ENCODE data around the gene ZSWIM5.
"Not testable (repeated sequence)": the region's sequence is repeated elsewhere in the genome, so short reads cannot be mapped to it uniquely, and the experiment has no call there.

Gene ZSWIM5

DNA sequence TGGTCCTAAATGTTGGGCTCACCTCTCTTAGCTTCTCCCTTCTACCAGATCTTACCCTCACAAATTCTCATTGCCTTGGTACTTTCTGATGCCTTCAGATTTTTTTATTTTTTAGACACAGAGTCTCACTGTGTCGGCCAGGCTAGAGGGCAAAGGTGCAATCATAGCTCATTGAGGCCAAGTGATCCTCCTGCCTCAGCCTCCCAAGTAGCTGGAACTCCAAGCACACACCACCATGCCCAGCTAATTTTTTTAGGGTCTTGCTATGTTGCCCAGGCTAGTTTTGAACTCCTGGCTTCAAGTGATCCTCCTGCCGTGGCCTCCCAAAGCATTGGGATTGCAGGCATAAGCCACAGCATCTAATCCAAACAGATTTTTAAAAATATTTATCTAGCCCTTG, 69.4 kb downstream of the ZSWIM5 start:
- DNase-seq (ENCODE audit: low read depth) = no peak

DNA sequence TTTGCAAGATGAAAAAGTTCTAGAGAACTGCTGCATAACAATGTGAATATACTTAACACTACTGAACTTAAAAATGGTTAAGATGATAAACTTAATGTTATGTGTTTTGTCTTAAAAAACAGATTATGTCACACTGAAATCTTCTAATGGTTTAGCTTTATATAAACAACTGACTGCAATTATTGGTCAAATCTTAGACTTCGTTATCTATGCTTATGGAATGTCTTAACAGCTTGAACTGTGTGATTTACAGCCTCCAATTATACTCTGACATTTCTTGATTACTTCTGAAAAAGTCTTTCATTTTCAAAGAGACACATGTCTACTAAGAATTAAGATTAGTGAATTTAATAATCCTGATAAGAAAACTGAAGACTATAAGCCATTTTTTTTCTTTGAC, 71.1 kb downstream of the ZSWIM5 start:
- no peak for DNase-seq (ENCODE audit: low read depth)

DNA sequence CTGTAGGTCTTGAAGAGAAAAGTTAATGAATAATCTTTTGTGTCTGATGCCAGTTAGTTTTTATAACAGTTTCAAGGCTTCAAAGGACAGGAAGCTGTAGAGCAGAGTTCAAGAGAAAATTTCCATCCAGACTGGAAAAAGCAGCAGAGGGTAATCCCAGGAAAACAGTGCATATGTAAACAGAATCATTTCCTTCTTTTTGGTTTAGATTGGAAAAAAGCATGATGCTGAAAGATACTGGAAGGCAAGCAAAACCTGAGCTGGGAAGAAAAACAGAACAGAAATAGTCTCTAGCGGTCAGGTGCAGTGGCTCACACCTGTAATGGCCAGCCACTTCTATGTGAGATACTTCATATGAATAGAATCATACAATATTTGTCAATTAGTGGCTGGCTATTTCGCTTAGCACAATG, 71.9 kb downstream of the ZSWIM5 start:
- DNase-seq (ENCODE audit: low read depth) = no peak

DNA sequence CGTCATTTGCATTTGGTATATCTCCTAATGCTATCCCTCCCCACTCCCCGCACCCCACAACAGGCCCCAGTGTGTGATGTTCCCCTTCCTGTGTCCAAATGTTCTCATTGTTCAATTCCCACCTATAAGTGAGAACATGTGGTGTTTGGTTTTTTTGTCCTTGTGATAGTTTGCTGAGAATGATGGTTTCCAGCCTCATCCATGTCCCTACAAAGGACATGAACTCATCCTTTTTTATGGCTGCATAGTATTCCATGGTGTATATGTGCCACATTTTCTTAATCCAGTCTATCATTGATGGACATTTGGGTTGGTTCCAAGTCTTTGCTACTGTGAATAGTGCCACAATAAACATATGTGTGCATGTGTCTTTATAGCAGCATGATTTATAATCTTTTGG, 73.7 kb downstream of the ZSWIM5 start:
- DNase-seq (ENCODE audit: low read depth) = not testable (repeated sequence)

DNA sequence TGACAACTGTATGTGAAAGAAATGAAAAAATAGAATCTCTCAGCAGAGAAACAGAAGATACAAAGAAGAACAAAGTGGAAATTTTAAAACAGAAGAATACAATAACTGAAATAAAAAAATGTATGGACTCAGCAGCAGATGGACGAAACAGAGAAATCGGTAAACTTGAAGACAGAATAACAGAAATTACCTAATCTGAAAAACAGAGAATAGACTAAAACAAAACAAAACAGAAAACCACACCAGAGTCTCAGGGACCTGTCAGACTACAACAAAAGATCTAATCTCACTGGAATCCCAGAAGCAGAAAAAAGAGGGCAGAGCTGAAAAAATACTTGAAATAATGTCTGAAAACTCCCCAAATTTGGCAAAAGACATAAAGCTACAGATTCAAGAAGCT, 83.0 kb downstream of the ZSWIM5 start:
- no peak for DNase-seq (ENCODE audit: low read depth)

DNA sequence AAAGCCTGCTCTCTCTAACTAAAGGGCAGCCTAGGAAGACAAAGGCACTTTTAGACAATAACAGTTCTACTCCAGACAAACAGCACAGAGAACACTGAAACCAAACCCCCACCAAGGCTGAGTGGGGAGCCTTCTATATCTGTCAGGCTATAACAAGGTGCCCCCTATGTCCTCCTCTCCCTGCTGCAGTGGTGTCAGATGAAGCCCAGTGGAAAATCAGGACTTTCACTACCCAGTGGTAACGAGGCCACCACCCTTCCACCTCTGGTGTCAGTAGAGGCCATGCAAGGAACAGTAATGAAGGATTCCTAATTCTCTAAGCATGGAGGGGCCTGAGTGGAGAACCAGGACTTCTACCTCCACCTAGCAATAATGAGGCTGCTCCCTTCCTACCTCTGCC, 83.7 kb downstream of the ZSWIM5 start:
- DNase-seq (ENCODE audit: low read depth) = no peak

DNA sequence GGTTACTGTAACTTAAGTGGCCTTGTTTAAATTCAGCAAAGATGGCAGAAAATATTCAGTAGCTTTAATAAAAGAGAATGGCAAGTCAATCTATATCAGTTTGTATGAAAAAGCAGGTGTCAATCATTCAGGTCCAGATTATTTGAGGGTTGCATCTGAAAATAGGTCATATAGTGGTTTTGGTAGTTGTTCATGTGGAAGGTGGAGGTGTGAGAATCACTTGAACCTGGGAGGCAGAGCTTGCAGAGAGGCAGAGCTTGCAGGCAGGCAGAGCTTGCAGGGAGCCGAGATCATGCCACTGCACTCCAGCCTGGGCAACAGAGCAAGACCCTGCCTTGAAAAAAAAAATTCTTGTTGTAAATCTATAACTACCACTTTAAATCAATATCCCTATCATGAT, 88.6 kb downstream of the ZSWIM5 start:
- no peak for DNase-seq (ENCODE audit: low read depth)

DNA sequence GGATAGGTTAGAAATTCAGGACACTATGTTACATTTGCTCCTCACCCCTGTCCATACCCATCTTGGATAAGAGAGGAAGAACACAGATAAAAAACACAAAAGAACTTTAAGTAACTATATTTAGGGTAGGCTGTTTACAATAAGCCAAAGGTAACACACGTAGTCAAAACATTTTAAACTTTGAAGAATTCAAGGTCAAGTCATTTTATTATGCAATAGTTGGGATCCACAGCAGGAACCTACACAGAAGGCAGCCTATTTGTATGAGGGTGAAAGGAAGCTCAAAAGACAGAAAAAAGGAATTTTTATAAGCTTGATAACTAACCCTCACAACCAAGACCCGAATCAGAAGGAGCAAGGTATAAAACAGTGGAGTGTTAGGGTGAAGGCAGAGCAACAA, 89.6 kb downstream of the ZSWIM5 start:
- DNase-seq (ENCODE audit: low read depth) = no peak

DNA sequence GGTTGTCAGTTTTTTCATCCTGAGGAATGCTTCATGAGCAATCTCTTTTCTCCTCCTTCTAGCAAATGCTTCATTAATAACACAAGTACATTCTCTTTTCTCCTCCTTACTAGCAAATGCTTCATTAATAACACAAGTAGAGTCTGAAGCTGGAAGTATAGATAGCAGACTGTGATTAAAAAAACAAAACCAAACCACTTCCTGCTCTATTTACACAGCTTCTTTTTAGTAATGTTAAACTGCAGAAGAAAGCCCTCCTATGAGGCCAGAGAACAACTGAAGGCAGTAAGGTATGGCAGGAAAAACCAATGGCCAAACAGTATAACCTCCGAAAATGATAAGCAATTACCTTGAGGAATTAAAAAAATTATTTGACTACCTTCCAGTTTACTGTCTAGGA, 90.1 kb downstream of the ZSWIM5 start:
- no peak for DNase-seq (ENCODE audit: low read depth)

DNA sequence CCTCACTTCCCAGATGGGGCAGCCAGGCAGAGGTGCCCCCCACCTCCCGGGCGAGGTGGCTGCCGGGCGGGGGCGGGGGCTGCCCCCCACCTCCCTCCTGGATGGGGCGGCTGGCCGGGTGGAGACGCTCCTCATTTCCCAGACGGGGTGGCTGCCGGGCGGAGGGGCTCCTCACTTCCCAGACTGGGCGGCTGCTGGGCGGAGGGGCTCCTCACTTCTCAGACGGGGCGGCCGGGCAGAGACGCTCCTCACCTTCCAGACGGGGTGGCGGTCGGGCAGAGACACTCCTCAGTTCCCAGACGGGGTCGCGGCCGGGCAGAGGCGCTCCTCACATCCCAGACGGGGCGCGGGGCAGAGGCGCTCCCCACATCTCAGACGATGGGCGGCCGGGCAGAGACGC, 91.2 kb downstream of the ZSWIM5 start:
- not testable (repeated sequence) for DNase-seq (ENCODE audit: low read depth)

DNA sequence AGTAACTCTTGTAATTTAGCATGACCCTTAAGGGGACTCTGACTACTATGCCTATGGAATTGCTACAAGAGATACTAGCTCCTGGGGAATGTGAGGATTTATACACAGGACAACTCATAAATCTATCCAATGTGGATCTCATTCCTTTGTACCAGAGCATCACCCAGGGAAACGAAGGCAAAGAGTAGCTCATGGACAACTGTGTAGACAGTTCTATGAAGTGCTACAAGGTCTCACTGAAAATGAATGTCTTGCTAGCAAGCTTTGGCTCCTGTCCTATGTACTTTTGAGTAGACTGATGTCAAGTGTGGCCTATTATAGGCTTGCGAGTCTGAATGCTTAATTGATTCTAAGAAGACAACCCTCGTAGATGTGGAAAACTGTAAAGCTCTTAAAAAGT, 93.7 kb downstream of the ZSWIM5 start:
- no peak for DNase-seq (ENCODE audit: low read depth)

DNA sequence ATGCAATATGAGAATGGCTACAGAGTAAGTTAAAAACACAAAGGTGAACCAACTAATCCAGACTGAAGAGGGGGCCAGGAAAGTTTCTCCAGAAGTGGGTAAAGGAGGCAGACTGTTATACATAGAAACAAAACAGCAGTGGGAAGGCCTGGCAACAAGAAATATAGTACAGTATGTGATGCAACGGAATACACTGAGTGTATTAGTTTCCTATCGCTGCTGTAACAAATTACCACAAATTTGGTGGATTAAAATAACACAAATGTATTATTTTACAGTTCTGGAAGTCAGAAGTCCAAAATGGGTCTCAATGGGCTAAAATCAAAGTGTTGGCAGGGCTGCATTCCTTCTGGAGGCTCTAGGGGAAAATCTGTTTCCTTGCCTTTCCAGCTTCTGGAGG, 95.2 kb downstream of the ZSWIM5 start:
- no peak for DNase-seq (ENCODE audit: low read depth)

DNA sequence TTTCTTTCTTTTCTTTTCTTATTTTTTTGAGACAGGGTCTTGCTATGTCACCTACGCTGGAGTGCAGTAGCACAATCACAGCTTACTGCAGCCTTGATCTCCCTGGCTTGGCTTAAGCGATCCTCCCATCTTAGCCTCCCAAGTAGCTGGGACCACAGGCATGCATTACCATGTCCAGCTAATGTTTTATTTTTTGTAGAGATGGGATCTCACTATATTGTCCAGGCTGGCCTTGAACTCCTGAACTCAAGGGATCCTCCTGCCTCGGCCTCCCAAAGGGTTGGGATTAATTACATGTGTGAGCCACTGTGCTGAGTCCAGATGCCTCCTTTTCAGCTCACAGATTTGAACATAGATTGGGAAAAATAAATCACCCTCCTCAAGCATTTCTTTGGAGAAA, 98.6 kb downstream of the ZSWIM5 start:
- DNase-seq (ENCODE audit: low read depth) = no peak

DNA sequence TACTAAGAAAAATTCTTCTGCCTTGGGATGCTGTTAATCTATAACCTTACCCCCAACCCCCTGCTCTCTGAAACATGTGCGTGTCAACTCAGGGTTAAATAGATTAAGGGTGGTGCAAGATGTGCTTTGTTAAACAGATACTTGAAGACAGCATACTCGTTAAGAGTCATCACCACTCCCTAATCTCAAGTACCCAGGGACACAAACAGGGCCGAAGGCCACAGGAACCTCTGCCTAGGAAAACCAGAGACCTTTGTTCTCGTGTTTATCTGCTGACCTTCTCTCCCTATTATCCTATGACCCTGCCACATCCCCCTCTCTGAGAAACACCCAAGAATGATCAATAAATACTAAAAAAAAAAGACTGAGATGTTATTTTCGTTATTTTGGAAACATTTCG, 99.5 kb downstream of the ZSWIM5 start:
- not testable (repeated sequence) for DNase-seq (ENCODE audit: low read depth)

DNA sequence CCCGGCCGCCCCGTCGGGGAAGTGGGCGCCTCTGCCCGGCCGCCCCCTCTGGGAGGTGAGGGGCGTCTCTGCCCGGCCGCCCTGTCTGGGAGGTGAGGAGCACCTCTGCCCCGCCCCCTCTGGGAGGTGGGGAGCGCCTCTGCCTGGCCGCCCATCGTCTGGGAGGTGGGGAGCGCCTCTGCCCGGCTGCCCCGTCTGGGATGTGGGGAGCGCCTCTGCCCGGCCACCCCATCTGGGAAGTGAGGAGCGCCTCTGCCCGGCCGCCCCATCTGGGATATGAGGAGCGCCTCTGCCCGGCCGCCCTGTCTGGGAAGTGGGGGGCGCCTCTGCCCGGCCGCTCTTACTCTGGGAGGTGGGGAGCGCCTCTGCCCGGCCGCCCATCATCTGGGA, 100.3 kb downstream of the ZSWIM5 start:
- DNase-seq (ENCODE audit: low read depth) = not testable (repeated sequence)

DNA sequence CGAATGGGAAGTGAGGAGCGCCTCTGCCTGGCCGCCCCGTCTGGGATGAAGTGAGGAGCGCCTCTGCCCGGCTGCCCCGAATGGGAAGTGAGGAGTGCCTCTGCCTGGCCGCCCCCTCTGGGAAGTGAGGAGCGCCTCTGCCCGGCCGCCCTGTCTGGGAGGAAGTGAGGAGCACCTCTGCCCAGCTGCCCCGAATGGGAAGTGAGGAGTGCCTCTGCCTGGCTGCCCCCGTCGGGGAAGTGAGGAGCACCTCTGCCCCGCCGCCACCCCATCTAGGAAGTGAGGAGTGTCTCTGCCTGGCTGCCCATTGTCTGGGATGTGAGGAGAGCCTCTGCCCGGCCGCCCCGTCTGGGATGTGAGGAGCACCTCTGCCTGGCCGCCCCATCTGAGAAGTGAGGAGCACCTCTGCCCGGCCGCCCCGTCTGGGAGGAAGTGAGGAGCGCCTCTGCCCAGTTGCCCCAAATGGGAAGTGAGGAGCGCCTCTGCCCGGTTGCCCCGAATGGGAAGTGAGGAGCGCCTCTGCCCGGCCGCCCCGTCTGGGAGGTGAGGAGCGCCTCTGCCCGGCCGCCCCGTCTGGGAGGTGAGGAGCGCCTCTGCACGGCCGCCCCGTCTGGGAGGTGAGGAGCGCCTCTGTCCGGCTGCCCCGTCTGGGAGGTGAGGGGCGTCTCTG, 100.8 kb downstream of the ZSWIM5 start:
- DNase-seq (ENCODE audit: low read depth) = not testable (repeated sequence)

DNA sequence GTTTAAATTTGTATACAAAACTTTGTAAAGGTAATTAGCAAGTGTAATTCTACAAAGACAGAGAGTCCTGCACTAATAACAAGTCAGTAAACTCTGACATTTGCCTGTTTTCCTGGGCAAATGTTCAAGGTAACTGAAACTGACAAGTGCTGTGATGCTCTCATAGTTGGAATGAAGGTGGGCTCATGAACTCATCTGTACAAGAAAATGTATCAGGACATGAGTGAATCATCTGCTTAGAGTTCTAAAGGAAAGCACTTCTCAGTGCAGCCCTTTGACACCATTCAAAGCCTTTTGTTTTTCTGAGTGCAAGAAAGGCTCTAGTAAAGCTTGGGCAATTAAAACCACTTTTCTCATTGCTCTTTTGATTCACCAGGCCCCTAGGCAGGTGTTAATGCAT, 102.9 kb downstream of the ZSWIM5 start:
- no peak for DNase-seq (ENCODE audit: low read depth)

DNA sequence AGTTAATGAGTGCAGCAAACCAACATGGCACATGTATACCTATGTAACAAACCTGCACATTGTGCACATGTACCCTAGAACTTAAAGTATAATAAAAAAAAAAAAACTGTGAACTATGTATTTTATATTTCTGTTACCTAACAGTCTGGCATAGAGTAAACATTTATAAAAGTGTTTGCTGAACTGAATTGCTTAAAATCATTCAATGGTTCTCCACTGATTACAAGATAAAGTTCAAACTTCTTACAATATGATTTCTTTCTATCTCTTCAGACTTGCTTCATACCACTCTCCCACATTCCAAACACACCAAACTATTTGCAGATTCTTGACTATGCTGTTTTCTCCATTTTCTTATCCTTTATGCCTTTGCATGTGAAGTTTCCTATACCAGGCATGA, 104.5 kb downstream of the ZSWIM5 start:
- no peak for DNase-seq (ENCODE audit: low read depth)

DNA sequence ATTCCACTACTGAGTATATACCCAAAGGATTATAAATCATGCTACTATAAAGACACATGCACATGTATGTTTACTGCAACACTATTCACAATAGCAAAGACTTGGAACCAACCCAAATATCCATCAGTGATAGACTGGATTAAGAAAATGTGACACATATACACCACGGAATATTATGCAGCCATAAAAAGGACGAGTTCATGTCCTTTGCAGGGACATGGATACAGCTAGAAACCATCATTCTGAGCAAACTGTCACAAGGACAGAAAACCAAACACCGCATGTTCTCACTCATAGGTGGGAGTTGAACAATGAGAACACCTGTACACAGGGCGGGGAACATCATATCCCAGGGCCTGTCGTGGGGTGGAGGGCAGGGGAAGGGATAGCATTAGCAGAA, 104.9 kb downstream of the ZSWIM5 start:
- not testable (repeated sequence) for DNase-seq (ENCODE audit: low read depth)

DNA sequence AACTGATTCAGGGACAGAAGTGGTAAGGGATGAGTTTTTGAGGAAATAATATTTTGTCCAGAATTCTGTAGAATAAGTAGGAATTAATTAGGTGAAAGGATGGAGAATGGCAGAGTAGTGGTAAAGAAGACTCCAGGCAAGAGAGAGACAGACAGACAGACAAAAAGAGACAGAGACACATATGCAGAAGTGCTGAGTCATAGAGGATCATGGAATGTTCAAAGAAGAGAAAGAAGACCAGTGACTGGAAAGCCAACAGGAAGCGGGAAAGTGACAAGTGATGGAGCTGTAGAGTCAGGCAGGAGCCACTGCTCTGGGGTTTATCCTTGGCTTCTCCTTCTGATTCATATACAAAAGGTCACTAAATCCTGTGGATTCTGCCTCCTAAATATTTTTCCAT, 108.5 kb downstream of the ZSWIM5 start:
- no peak for DNase-seq (ENCODE audit: low read depth)

DNA sequence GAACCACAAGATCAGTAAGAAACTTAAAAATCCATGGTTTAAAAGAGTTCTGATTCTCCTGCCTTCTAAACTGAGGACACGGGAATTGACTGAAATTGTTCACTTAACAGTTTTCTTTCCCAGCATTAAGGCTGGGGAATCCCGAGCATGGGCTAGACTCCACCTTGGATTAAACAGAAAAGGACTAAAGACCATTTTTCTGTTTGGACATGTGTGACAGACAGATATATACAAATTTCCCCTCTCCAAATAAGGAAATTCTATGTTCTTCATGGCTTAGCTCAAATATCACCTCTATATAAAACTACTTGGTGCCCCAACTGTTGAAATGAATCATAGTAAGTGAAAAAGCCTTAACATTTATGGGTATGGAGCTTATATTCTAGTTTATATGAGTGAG, 109.3 kb downstream of the ZSWIM5 start:
- DNase-seq (ENCODE audit: low read depth) = no peak

DNA sequence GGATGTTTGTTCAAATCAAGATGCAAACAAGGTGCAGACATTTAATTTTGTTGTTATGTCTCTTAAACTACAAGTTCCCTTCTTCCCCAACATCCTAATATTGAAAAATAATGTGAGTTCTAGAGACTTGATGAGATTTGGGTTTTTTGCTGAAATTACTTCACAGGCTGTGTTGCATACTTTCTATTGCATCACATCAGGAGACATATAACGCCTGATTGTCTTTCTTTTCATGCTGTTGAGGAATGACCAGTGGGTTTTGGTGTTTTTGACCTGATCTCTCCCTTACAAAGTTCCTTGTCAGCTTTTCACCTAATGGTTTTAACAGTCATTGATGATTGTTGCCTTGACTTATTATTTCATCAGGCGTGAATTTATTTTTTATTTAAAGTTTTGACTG, 111.0 kb downstream of the ZSWIM5 start:
- no peak for DNase-seq (ENCODE audit: low read depth)

DNA sequence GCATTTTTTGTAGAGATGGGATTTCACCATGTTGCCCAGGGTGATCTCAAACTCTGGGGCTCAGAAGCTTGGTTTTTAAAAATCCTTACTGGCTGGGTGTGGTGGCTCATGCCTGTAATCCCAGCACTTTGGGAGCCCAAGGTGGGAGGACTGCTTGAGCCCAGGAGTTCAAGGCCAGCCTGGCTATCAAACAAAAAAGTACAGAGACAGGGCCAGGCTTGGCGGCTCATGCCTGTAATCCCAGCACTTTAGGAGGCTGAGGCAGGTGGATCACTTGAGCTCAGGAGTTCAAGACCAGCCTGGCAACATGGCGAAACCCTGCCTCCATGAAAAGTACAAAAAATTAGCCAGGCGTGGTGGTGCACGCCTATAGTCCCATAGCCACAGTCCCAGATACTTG, 112.0 kb downstream of the ZSWIM5 start:
- DNase-seq (ENCODE audit: low read depth) = not testable (repeated sequence)

DNA sequence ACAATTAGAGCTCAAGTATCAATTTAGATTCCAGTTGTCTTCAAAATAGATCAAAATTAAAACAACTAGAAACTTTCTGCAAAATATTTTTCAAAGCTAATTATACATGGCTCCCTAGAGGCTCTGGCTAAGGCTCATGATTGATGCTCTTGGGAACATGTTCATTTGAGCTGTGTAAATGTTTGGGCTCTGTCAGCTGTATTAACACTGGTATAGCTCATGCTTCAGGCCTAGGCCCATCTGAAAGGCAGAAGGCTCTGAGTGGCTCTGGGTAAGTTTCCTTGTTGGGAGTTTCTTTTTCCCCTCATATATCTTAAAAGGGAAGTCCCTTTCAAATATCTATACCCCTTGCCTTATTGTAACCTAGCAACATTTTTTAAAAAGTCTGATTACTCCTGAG, 113.1 kb downstream of the ZSWIM5 start:
- no peak for DNase-seq (ENCODE audit: low read depth)

DNA sequence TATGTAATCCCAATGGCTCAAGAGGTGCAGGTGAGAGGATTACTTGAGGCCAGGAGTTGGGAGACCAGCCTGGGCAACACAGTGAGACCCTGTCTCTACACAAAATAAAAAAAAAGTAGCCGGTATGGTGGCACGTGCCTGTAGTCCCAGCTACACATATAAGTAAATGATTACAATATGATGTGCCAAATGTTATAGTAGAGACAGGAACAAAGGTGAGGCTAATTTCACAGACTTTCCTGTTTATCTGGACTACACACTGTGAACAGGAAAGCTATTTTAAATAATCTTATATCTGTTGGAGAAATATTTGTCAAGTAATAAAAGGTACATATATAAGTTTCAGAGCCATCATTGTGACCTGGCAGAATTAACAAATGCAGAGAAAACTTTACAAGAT, 116.7 kb downstream of the ZSWIM5 start:
- DNase-seq (ENCODE audit: low read depth) = no peak
